Large intestine (tissue), 3 donors: ENCODE measurements around the gene UMAD1. TPM values are rescaled to one million over a fixed set of nuclear protein-coding genes. Genes with fewer than 3 reads are reported as not detected.
"Not testable (repeated sequence)": the region's sequence is repeated elsewhere in the genome, so short reads cannot be mapped to it uniquely, and the experiment has no call there.

Experiments
- DNase-seq, 2 donors: peaks; one replicate each; pipeline versions ENCODE4 v3.0.0 to v3.0.0-alpha.2; 2013
- H3K27ac ChIP-seq: one replicate; pipeline ENCODE4 v1.5.1; 2013; ENCODE audit warnings: low read length
- H3K27me3 ChIP-seq: 2 replicates; pipeline ENCODE4 v1.6.1; 2013; ENCODE audit warnings: low read length; ENCODE audit not compliant: control insufficient read depth, insufficient read depth
- H3K36me3 ChIP-seq: 2 replicates; pipeline ENCODE4 v1.6.1; 2013; ENCODE audit warnings: low read length; ENCODE audit not compliant: control insufficient read depth, insufficient read depth
- H3K4me1 ChIP-seq: one replicate; pipeline ENCODE4 v1.6.1; 2013; ENCODE audit warnings: low read length; ENCODE audit not compliant: control insufficient read depth, insufficient read depth
- H3K4me3 ChIP-seq: one replicate; pipeline ENCODE4 v1.5.1; 2013; ENCODE audit warnings: low read length
- H3K9me3 ChIP-seq: one replicate; pipeline ENCODE4 v1.6.1; 2013; ENCODE audit warnings: mild to moderate bottlenecking, low read depth, low read length, moderate library complexity; ENCODE audit not compliant: control insufficient read depth
- WGBS: methylation state at CpG from one replicate; pipeline ENCODE4 v1.1.5; 2013; ENCODE audit warnings: low lambda C conversion rate; ENCODE audit not compliant: insufficient coverage; 5-methylcytosine and 5-hydroxymethylcytosine counted together
- polyA plus RNA-seq: library from polyadenylated mRNA; unstranded; fragments of 120-200 nt; gene quantifications from one replicate; pipeline ENCODE4 v1.2.1, GENCODE V29; 2013

The UMAD1 gene
- polyA plus RNA-seq, 1 donor, result 17.5 TPM

- Histone ChIP-seq H3K4me3 (no peak overlapping the region), H3K36me3 (peaks cover 2% of the 10 kb centered on the region), H3K4me1 (no peaks in the 10 kb centered on the region), H3K27me3 (no peaks in the 10 kb centered on the region), H3K27ac (no peak overlapping the region), H3K9me3 (no peaks in the 10 kb centered on the region)
- no peak for DNase-seq
- no CpG with 5 or more reads among the region's 1 CpG for WGBS
Measured at GRCh38 chr7:7668706-7669105, 28.2 kb downstream of the UMAD1 start.

GRCh38 chr7:7670490-7670889 lies 29.9 kb downstream of the UMAD1 start:
- no peaks in the 10 kb centered on the region for H3K27me3 ChIP-seq
- H3K27ac ChIP-seq, result no peak overlapping the region
- no peaks in the 10 kb centered on the region for H3K4me1 ChIP-seq
- H3K36me3 ChIP-seq, result peaks cover 11% of the 10 kb centered on the region
- H3K4me3 ChIP-seq, result no peak overlapping the region
- WGBS, result no CpG with 5 or more reads among the region's 3 CpGs
- H3K9me3 ChIP-seq, result no peaks in the 10 kb centered on the region
- DNase-seq, result no peak

DNA sequence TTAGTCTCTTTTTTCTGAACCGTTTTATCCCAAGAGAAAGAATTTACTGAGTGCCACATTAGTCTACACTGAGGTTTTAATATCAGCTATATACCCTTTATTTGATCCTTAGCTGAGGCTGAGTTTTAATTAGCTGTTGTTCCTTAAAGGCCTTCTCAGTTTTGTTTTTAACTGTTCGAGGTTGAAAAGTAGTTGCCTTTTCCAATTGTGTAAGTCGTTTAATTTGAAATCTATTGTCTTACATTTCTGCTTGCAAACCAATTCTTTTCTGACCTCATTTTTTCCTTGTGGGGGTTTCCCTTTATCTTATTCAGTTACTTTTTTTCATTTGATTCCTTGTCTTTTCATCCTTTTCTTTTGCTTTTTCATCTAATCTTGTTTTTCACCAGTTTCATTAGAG lies 30.8 kb downstream of the UMAD1 start:
- Histone ChIP-seq H3K4me3 (no peak overlapping the region), H3K36me3 (peaks cover 19% of the 10 kb centered on the region), H3K9me3 (no peaks in the 10 kb centered on the region), H3K27ac (no peak overlapping the region), H3K4me1 (no peaks in the 10 kb centered on the region), H3K27me3 (no peaks in the 10 kb centered on the region)
- DNase-seq, result no peak
- WGBS, result 44% methylated on average over 2 of the region's 3 CpGs

- Histone ChIP-seq H3K27me3 (no peaks in the 10 kb centered on the region), H3K9me3 (no peaks in the 10 kb centered on the region), H3K4me3 (no peak overlapping the region), H3K36me3 (peaks cover 19% of the 10 kb centered on the region), H3K27ac (no peak overlapping the region), H3K4me1 (no peaks in the 10 kb centered on the region)
- DNase-seq, result no peak
- 100% methylated on average over 3 of the region's 6 CpGs for WGBS
Measured at GRCh38 chr7:7672545-7673239, 32.1 kb downstream of the UMAD1 start.

DNA sequence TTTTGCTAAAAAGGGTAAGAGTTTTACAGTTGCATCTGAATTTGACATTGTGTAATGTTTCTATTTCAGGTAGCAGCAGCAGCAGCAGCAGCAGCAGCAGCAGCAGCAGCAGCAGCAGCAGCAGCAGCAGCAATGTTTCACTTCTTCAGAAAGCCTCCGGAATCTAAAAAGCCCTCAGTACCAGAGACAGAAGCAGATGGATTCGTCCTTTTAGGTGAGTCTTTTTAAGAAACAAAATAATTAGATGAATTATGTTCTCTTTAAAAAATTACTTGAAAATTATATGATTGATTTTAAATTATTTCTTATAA lies 32.6 kb downstream of the UMAD1 start:
- DNase-seq, result no peak
- Histone ChIP-seq H3K36me3 (peaks cover 17% of the 10 kb centered on the region), H3K4me3 (no peak overlapping the region), H3K27ac (no peak overlapping the region), H3K4me1 (no peaks in the 10 kb centered on the region), H3K27me3 (no peaks in the 10 kb centered on the region), H3K9me3 (no peaks in the 10 kb centered on the region)
- no CpG with 5 or more reads among the region's 2 CpGs for WGBS

- no peak for DNase-seq
- Histone ChIP-seq H3K4me3 (no peak overlapping the region), H3K27ac (no peak overlapping the region), H3K9me3 (no peaks in the 10 kb centered on the region), H3K27me3 (no peaks in the 10 kb centered on the region), H3K36me3 (peaks cover 17% of the 10 kb centered on the region), H3K4me1 (no peaks in the 10 kb centered on the region)
- WGBS, result 80% methylated on average over 1 of the region's 6 CpGs
Measured at GRCh38 chr7:7675686-7676085, 35.1 kb downstream of the UMAD1 start.

GRCh38 chr7:7679640-7680039 lies 39.1 kb downstream of the UMAD1 start:
- not testable (repeated sequence) for H3K4me3 ChIP-seq, H3K27ac ChIP-seq, H3K9me3 ChIP-seq, DNase-seq, H3K27me3 ChIP-seq, H3K4me1 ChIP-seq
- peaks cover 11% of the 10 kb centered on the region for H3K36me3 ChIP-seq
- no CpG with 5 or more reads among the region's 2 CpGs for WGBS

DNA sequence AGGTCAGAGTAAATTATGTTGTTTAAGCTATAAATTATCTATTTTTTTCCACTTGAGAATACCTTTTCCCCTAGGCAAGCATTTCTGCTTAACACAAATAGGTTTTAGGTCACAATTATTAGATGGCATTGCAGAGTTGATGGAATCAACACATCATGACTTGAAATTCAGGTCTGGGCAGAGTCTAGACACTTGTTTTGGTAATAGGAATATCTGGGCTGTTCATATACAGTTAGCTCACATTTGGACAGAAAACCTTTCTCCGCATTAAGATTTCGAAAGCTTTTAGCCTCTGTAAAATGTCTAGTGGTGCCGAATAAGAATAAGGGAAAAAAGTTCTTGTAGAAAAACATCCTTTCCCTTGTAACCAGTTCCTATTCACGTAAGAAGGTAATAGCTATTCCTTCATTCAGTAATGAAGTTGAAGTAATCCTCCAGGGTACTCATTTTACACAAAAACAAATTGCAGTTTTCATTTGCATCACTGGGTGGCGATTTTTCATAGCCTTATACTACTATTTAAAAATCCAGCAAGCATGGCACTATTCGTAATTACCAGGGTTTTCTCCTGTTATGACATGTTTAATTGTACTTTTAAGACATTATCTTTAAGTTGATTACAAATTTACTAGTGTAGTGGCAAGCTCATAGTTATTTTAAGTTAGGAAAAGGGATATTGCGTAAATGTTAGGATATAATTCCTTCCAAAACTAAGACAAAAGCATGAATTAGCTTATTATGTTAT lies 40.8 kb downstream of the UMAD1 start:
- DNase-seq, result peak; percentile 19 to 60
- 83% methylated on average over 4 of the region's 7 CpGs for WGBS
- Histone ChIP-seq H3K27ac (no peak overlapping the region), H3K9me3 (no peaks in the 10 kb centered on the region), H3K4me1 (peaks cover 2% of the 10 kb centered on the region), H3K36me3 (no peaks in the 10 kb centered on the region), H3K4me3 (no peak overlapping the region), H3K27me3 (no peaks in the 10 kb centered on the region)

DNA sequence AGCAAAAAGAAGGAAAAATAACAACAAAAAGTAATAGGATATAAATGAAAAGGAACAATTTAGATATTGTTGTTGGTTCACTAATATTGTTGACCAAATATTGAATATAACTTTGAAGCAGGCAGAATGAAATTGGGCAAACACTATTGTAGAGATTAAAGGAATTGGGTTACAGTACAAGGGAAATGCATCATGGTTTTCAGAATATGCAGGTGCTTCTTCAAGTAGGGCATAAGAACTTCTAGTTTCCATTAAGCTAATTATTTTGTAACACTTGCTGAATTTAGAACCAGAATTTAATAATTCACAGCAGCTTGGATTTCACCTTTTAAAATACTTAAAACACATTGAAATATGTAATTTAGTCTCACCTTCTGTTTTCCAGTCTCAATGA lies 41.4 kb downstream of the UMAD1 start:
- Histone ChIP-seq H3K9me3 (no peaks in the 10 kb centered on the region), H3K4me3 (no peak overlapping the region), H3K36me3 (no peaks in the 10 kb centered on the region), H3K4me1 (peaks cover 2% of the 10 kb centered on the region), H3K27ac (no peak overlapping the region), H3K27me3 (no peaks in the 10 kb centered on the region)
- DNase-seq, result no peak

- no peaks in the 10 kb centered on the region for H3K27me3 ChIP-seq
- no peak overlapping the region for H3K4me3 ChIP-seq
- H3K36me3 ChIP-seq, result no peaks in the 10 kb centered on the region
- no CpG with 5 or more reads among the region's 5 CpGs for WGBS
- no peaks in the 10 kb centered on the region for H3K9me3 ChIP-seq
- H3K4me1 ChIP-seq, result peaks cover 2% of the 10 kb centered on the region
- no peak overlapping the region for H3K27ac ChIP-seq
- no peak for DNase-seq
Measured at GRCh38 chr7:7682861-7683260, 42.3 kb downstream of the UMAD1 start.
